GM19324 (cell line): ENCODE measurements around the gene CEBPB.
"Not testable (repeated sequence)": the region's sequence is repeated elsewhere in the genome, so short reads cannot be mapped to it uniquely, and the experiment has no call there.

Experiments
- ATAC-seq: cut with Tn5 transposase; IDR thresholded peaks from one replicate; pipeline ENCODE4 v1.9.1; 2021; ENCODE audit warnings: mild to moderate bottlenecking, moderate library complexity; ENCODE audit not compliant: unreplicated experiment, low FRiP score

CEBPB gene

GRCh38 chr20:50191544-50192363 is 1.1 kb downstream of the CEBPB start:
- ATAC-seq = peak; percentile 24

- ATAC-seq = no peak
Observed at GRCh38 chr20:50192364-50193198, 2.0 kb downstream of the CEBPB start.

- no peak for ATAC-seq
Observed at GRCh38 chr20:50193199-50193835, 2.7 kb downstream of the CEBPB start.

- no peak for ATAC-seq
Observed at GRCh38 chr20:50193836-50194421, 3.3 kb downstream of the CEBPB start.

- ATAC-seq = no peak
Observed at GRCh38 chr20:50194422-50194830, 3.8 kb downstream of the CEBPB start.

- ATAC-seq = no peak
Observed at GRCh38 chr20:50194831-50195523, 4.3 kb downstream of the CEBPB start.

- no peak for ATAC-seq
Observed at GRCh38 chr20:50195524-50196120, 5.0 kb downstream of the CEBPB start.

GRCh38 chr20:50196248-50196647 is 5.6 kb downstream of the CEBPB start:
- no peak for ATAC-seq

- no peak for ATAC-seq
Observed at GRCh38 chr20:50196896-50197295, 6.3 kb downstream of the CEBPB start.

- no peak for ATAC-seq
Observed at GRCh38 chr20:50197463-50198179, 7.0 kb downstream of the CEBPB start.

GRCh38 chr20:50198180-50198666 is 7.6 kb downstream of the CEBPB start:
- no peak for ATAC-seq

GRCh38 chr20:50198716-50199115 is 8.1 kb downstream of the CEBPB start:
- no peak for ATAC-seq

GRCh38 chr20:50199703-50200102 is 9.1 kb downstream of the CEBPB start:
- no peak for ATAC-seq

- no peak for ATAC-seq
Observed at GRCh38 chr20:50200482-50201104, 10.0 kb downstream of the CEBPB start.

- ATAC-seq = not testable (repeated sequence)
Observed at GRCh38 chr20:50201710-50202109, 11.1 kb downstream of the CEBPB start.

GRCh38 chr20:50202677-50203076 is 12.0 kb downstream of the CEBPB start:
- ATAC-seq = no peak

GRCh38 chr20:50203951-50204937 is 13.6 kb downstream of the CEBPB start:
- no peak for ATAC-seq
